GM18861 (cell line): ENCODE measurements around the gene FBRSL1.

Source experiments
- ATAC-seq: cut with Tn5 transposase; IDR thresholded peaks from one replicate; pipeline ENCODE4 v1.9.1; 2021; ENCODE audit not compliant: unreplicated experiment

FBRSL1 gene

GRCh38 chr12:132554845-132555630 lies 65.1 kb downstream of the FBRSL1 start:
- no peak for ATAC-seq

GRCh38 chr12:132555686-132556085 lies 65.7 kb downstream of the FBRSL1 start:
- ATAC-seq, result no peak

GRCh38 chr12:132556216-132556615 lies 66.3 kb downstream of the FBRSL1 start:
- ATAC-seq, result no peak

GRCh38 chr12:132556801-132557200 lies 66.8 kb downstream of the FBRSL1 start:
- ATAC-seq, result no peak

- no peak for ATAC-seq
Observed at GRCh38 chr12:132557291-132558015, 67.5 kb downstream of the FBRSL1 start.

GRCh38 chr12:132558042-132558856 lies 68.3 kb downstream of the FBRSL1 start:
- ATAC-seq, result no peak

GRCh38 chr12:132558861-132559623 lies 69.1 kb downstream of the FBRSL1 start:
- ATAC-seq, result no peak

- ATAC-seq, result no peak
Observed at GRCh38 chr12:132559652-132560363, 69.9 kb downstream of the FBRSL1 start.

- no peak for ATAC-seq
Observed at GRCh38 chr12:132560364-132560613, 70.3 kb downstream of the FBRSL1 start.

- ATAC-seq, result no peak
Observed at GRCh38 chr12:132560614-132561426, 70.9 kb downstream of the FBRSL1 start.
